HG02642 (cell line): Measurements from ENCODE around the gene ADGRV1.

Source experiments
- ATAC-seq: cut with Tn5 transposase; IDR thresholded peaks from one replicate; pipeline ENCODE4 v1.9.1; 2021; ENCODE audit warnings: mild to moderate bottlenecking; ENCODE audit not compliant: unreplicated experiment, poor library complexity

The ADGRV1 gene

DNA sequence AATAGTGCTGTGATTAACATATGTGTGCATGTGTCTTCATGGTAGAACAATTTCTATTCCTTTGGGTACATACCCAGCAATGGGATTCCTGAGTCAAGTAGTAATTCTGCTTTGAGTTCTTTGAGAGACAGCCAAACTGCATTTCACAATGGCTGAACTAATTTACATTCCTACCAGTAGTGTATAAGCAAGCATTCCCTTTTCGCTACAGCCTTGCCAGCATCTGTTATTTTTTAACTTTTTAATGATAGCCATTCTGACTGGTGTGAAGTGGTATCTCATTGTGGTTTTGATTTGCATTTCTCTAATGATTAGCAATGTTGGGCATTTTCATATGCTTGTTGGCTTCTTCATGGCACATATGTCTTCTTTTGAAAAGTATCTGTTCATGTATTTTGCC lies 516.0 kb downstream of the ADGRV1 start:
- ATAC-seq = peak; percentile 76

GRCh38 chr5:91076138-91076537 lies 517.5 kb downstream of the ADGRV1 start:
- no peak for ATAC-seq

GRCh38 chr5:91077623-91078022 lies 519.0 kb downstream of the ADGRV1 start:
- ATAC-seq = no peak

- ATAC-seq = no peak
These were observed 520.4 kb downstream of the ADGRV1 start for GRCh38 chr5:91079037-91079436.

GRCh38 chr5:91089758-91090157 lies 531.2 kb downstream of the ADGRV1 start:
- ATAC-seq = no peak

DNA sequence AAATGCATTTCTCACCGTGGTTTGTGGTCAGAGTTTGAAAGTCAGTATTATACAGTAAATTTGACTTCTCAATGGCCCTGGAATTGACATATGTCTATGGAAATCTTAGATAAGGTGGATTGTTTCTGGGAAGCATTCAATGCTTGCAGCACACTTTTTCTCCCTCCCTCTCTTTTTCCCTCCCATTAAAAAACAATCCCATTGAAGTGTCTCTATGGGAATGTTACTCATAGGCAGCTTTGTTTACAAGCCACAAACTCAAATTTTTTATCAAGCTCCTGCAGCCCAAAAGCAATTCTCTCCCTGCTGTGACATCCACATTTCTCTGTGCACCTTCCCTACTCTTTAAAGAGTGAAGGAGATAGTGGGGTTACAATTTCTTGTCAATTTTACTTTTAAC lies 532.4 kb downstream of the ADGRV1 start:
- no peak for ATAC-seq

- ATAC-seq = no peak
These were observed 533.1 kb downstream of the ADGRV1 start for GRCh38 chr5:91091471-91092234.

DNA sequence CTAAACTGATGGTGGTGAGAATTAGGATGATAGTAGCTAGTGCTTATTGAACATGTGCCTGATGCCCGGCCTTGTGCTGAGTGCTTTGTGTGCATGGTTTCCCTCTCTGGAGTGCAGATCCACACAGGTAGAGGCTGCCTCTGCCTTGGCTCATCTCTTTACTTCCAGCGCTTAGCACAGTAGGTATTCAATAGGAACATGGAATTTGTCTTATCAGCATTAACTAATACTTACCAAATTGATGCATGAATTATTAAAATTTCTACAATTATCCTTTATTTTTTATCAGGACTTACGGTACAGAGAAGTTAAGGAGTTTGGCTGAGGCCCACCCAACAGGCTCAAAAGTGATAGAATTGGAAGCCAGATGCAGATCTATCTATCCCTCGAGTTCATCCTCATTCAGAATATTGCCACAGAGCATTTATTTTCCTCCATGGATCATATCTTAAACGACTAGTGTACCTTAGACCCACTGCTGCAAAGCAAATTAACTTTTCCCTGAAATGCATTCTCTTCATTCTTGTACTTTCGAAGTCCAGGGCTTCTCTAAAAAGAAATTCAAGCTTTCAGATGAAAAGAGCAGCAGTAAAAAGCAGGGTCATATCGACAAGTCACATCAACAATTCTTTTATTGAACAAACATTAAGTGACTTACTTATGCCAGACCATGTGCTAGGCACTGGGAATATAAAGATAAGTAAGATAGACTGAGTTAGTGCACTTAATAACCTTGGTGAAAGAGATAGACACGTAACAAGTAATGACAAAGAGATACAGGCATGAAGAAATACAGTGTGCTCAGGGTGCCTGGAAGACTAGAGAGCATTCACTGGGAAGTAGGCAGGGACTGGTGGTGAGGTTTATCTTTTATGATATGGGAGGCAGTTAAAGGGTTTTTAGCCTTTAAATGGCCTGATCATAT lies 534.5 kb downstream of the ADGRV1 start:
- ATAC-seq = no peak

DNA sequence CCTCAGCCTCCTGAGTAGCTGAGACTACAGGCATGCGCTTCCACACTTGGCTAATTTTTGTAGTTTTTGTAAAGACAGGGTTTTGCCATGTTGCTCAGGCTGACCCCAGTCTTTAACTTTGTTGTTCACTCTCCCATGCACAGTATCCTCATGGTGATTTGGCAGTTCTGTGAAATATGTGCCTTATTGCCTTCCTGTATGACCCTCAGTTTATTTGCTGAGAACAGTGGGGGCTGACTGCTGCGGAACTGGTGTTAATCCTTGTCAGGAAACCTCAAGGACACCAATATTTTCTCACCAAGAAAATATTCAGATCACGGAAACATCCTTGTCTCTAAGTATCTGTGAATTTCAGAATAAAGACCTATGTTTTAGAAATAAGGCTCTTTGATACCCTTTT lies 536.7 kb downstream of the ADGRV1 start:
- no peak for ATAC-seq

GRCh38 chr5:91095786-91096385 lies 537.3 kb downstream of the ADGRV1 start:
- no peak for ATAC-seq

- ATAC-seq = no peak
These were observed 539.9 kb downstream of the ADGRV1 start for GRCh38 chr5:91098541-91098940.

DNA sequence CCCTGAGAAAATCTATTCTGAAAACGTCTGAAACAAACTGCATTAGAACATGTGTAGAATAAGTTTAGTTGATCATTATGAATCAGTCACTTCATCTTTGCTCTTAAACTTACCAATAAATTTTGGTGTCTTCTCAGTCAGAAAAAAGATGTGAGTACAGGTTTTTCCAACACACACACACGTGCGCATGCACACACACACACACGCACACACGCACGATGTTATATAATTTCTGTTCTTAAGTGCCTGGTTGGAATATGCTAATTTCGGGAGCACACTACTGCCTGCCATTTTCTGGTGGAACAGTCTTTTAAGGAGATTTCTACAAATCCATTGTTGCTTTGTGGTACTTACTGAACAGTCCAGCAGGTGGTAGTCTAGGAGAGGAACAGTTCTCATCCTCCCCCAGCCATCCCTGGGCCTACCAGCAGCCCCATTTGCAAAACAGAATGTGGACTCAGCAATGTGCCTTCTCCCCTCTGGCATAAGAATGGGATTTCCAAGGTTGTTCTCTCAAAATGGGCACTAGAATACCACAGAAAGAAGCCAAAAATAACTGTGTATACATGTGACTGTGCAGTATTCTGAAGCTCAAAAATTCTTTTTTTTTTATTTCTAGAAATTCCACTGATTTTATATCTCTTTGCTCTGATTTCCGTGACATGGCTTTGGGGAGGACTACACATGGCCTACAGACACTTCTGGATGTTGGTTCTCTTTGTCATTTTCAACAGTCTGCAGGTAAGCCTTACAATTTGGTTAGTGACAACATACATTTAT lies 543.2 kb downstream of the ADGRV1 start:
- ATAC-seq = peak; percentile 97

DNA sequence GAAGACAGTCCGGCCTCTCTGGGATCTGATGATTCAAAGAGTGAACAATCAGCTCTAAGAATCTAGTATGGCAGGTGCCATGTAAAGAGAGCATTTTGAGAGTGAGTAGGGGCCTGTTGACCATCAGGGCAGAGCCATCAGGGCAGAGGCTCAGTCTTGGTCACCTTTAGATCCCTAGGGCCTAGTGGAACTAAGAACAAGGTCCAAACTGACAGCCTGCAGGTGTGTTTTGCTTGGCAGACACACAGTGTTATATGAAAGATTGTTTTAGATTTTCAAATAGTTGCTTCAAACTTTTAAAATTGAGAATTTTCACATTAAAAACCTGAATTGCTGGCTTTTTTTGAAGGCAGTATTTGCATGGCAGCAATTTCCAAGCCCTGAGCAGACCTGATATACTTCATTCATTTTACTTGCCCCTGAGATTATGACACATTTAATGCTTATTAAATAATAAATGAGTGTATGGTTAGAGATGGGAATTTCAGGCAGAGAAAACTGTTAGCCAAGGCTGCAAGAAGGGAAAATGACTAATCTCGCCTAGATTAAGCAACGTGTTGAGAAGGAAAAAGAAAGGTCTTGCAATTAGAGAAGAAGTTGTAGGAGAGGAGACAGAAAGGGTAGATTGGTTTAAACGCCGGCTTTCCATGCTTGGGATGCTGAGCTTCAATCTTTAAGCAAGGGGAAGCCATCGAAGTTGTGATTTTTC lies 544.9 kb downstream of the ADGRV1 start:
- no peak for ATAC-seq

DNA sequence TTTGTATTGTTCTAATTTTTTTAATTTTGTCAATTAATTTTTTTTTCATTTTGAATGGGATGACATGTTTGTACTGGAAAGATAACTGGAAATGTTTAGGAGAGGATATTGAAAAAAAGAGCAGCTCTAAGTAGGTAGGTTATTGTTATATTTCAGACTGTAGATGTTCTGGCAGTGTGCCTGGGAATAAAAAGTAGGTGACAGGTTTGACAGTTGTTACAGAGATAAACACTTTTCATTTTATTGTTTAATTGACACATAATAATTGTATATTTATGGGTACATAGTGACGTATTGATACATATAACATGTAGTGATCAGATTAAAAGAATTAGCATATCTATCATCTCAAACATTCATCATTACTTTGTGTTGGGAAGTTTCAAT lies 545.5 kb downstream of the ADGRV1 start:
- ATAC-seq = no peak

DNA sequence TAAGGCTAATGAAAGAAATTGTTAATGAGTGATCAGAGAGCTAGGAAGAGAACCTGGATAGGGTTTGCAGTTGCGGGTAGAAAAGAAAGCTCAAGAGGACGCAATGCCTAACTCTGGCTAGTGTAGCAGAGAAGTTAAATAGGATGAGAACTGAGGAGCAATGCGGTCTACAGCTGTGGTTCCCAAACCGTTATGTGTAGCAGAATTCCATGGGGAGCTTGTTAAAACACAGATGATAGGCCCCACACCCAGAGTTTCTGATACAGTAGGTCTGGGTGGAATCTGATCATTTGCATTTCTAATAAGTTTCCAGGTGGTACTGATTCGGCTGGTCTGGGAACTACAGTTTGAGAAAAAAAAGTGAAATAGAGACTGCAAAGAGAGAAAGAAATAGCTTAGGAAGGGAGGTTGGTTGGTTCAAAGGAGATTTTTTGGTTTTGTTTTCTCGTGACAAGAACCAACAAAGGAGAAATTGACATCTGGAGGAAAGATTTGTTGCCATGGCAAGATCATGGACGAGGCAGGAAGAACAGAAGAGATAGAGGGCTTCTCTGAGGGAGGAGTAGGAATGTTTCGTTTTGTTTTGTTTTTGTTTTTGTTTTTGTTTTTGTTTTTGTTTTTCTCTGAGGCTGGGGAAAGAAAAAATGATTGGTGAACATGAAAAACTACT lies 548.4 kb downstream of the ADGRV1 start:
- no peak for ATAC-seq

- ATAC-seq = no peak
These were observed 551.0 kb downstream of the ADGRV1 start for GRCh38 chr5:91109634-91110033.

DNA sequence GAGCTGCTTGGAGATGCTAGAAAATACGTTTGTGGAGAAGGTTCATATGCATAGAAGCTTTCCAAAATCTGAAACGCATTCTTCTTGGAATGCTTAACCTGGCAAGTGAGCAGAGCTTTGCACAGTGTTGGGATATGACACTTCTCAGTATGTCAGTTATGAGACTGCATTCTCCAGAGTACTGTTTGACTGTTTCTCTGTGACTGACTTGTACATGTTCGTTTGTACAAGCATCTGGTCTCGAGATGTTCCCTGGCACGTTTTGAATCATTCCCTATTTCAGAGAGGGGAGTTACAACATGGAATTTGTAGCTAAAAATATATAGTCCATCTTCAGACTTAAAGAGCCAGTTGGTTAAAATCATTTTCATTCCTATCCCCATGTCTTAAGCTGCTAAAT lies 552.1 kb downstream of the ADGRV1 start:
- ATAC-seq = no peak

GRCh38 chr5:91111473-91112238 lies 553.1 kb downstream of the ADGRV1 start:
- no peak for ATAC-seq
